GM12801 (cell line): ENCODE results near the gene CCDC57.

Experiments
- TF ChIP-seq, protein P1 (sequence below): IDR thresholded peaks from one replicate; pipeline ENCODE4 v1.5.1; 2011; ENCODE audit warnings: control low read depth; ENCODE audit not compliant: insufficient read length; ENCODE audit errors: extremely low read depth

The CCDC57 gene, protein sequence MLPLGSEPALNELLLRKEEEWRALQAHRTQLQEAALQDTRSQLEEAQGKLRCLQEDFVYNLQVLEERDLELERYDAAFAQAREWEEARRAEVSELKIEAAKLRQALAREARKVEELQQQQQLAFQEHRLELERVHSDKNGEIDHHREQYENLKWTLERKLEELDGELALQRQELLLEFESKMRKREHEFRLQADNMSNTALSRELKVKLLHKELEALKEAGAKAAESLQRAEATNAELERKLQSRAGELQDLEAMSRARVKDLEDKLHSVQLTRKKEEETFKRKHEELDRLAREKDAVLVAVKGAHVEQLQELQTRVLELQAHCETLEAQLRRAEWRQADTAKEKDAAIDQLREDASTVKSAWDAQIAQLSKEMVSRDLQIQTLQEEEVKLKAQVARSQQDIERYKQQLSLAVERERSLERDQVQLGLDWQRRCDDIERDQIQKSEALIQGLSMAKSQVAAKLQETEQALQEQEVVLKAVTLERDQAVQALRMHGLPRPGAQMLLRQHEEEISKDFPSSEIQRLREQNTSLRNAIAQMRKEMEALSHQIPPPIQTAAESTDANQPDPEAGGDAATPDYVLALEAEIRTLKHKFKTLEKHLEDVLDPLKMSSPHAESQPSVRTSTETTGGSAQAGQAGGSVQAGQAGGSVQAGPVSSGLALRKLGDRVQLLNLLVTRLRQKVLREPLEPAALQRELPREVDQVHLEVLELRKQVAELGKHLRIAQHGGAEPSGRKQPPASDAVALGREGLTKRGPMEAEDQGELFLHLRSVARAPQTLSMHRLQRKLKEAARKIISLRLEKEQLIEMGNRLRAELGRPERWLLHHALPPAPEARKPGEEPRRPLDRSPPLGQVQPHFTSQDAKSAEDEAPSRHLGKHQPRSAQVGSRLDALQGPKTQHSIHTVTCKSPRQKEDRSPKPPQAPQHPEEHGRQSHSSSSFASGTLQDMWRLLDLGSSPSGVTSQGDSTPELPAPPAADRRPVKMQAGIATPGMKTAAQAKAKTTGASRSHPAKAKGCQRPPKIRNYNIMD

DNA sequence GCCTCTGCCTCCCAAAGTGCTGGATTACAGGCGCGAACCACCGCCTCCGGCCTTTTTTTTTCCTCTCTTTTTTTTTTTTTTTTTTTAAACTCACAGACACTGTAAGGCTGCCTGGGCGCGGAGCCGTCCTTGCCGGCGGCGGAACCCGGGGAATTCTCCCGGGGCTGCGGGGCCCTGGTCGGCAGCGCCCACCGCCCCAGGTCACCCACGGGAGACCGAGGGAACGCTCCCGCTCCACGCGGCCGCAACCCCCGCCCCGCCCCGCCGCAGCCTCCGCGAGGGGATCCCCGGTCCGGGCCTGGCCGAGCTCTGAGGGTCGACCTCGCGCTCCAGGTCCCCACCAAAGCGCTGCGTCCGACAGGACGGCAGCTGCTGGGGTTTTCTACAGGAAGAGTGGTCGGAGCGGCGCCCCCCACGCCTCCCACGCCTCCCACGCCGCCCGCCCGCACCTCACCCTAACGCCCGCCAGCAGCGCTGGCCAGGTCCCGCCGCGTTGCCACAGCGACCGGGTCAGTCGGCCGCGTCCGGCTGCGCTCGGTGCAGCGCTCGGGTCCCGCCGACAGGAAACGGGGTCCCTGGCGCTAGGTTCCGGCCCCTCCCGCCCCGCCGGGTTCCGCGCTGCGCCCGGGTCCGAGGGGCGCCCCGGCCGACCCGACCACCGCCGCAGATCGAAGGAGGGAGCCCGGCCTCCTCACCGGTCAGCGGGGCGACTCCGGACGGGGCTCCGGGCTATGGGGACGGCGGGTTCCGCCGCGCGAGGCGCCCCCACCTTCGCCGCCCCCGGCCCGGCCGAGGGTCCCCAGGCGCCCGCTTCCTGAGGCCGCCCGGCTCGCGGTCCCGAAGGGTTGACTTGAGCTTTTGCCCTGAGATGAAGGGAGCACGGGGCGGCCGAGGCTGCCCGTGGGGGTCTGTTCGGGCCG, at the start of gene CCDC57:
Gene CCDC57 (minus strand): TSS at position 512 of the 920 bp plus-strand sequence. CDS start 10,898 bp downstream, outside the sequence.
- TF ChIP-seq, protein P1, sequence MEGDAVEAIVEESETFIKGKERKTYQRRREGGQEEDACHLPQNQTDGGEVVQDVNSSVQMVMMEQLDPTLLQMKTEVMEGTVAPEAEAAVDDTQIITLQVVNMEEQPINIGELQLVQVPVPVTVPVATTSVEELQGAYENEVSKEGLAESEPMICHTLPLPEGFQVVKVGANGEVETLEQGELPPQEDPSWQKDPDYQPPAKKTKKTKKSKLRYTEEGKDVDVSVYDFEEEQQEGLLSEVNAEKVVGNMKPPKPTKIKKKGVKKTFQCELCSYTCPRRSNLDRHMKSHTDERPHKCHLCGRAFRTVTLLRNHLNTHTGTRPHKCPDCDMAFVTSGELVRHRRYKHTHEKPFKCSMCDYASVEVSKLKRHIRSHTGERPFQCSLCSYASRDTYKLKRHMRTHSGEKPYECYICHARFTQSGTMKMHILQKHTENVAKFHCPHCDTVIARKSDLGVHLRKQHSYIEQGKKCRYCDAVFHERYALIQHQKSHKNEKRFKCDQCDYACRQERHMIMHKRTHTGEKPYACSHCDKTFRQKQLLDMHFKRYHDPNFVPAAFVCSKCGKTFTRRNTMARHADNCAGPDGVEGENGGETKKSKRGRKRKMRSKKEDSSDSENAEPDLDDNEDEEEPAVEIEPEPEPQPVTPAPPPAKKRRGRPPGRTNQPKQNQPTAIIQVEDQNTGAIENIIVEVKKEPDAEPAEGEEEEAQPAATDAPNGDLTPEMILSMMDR = no peak

DNA sequence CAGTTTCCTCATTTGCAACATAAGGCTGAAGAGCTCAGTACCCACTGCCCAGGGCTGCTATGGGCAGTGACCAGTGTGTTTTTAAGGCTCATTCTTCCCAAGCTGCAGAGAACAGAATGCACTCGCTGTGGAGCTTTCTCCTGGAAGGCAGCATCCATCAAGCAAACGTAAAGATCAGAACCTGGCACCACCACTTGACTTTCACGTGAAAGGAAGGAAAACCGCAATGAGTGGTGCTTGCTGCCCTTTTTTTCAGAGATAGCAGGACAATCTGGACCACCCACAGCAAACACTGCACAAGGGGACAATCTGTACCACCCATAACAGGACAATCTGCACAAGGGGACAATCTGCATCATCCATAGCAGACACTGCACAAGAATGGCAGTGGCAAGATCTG, 49.7 kb upstream of the CCDC57 start:
- TF ChIP-seq, protein P1 = no peak

DNA sequence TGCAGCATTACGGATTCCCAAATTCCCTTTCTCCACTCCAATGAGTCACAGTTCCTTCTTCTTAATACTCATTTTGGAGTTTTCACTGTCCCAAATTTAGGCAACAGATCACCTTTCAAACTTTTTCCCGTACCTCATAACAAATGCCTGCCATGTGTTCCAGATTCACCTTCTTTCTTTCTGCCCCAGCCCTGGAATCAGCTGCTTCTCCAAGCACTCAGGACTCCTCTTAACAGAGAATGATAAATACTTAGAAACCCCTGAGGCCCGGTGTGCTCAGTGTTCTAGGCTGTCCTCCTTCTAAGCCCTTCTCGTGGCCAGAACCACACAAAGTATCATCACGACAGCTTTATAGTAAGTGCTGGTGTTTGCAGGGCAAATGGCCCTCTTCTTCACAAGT, 45.9 kb upstream of the CCDC57 start:
- TF ChIP-seq, protein P1 = no peak

DNA sequence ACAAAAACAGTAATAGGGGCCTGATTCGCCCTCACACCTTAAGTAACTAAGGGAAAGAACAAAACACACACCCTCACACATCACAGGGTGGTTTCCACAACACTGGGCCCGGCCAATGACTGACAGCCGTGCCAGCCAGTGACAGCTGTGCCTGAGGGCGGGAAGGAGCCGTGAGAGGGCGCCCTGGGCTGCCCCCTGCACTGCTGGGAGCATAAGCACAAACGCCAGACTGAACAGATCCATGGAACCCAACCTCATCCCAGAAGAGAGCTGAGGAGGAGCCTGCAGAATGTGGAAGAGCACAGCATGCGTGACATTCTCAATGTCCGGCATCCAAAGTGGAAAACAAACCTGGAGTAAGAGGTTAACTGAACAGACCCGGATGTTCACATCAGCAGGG, 44.8 kb upstream of the CCDC57 start:
- TF ChIP-seq, protein P1 = no peak

DNA sequence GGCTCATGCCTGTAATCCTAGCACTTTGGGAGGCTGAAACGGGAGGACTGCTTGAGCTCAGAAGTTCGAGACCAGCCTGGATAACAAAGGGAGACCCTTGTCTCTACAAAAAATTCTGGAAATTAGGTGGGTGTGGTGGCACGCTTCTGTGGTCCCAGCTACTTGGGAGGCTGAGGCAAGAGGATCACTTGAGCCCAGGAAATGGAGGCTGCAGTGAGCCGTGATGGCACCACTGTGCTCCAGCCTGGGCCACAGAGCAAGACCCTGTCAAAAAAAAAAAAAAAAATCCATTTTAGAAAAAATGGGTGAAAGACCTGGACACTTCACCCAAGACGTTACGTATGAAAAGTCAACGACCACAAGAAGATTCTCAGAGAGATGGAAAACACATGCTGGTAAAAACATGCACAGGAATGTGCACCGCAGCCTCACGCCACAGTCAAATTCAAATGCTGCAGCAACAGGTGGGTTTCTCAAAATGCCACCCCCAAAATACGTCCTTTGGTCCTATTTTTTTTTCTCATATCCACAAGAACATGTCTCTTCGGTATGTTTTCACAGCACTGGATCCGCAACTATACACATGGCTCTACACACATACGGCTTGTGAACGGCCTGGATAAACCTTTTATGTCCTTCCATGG, 43.7 kb upstream of the CCDC57 start:
- TF ChIP-seq, protein P1 = no peak

DNA sequence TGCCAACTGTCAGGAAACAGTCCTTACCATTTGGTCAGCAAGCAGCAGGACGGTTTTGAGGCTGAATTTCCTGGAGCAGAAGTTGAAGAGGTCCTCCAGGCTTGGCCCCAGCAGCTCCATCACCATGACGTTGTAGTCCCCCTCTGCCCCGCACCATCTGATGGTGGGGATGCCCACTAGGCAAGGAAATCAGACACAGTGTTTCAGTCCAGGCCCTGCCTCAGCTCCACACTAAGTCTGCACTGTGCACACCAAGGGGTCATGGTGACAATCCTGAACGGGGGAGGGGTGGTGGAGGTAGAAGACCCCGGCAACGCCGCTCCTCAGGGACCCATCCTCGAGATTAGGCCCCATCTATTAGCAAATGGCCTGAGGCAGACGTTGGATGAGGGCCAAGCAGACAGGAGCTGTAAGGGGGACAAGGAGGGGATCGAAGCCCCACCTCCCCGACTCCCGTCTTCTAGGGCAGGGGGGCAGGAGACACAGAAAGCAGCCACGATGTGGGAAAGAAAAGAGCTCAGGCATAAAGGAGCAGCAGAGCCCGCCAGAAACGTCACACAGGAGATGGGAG, 42.8 kb upstream of the CCDC57 start:
- TF ChIP-seq, protein P1 = no peak
